Neural cell (in vitro differentiated cells): Measurements from ENCODE around the gene PHPT1. TPM values are rescaled to one million over a fixed set of nuclear protein-coding genes. Genes with fewer than 3 reads are reported as not detected.

ENCODE experiments used
- H2AFZ ChIP-seq: fragments of 200-600, 300-800 bp; sonication (generic), shearing (Covaris generic); 2 replicates; pipeline ENCODE4 v1.6.0; 2014; ENCODE audit warnings: low read depth, mild to moderate bottlenecking, antibody characterized with exemption, low read length, moderate library complexity
- H3F3A ChIP-seq: fragments of 200-600 bp; shearing (Covaris generic); 2 replicates; pipeline ENCODE4 v1.6.1; 2016; ENCODE audit warnings: mild to moderate bottlenecking, moderate library complexity, mixed read lengths, antibody characterized with exemption, low read length; ENCODE audit not compliant: insufficient read depth, poor library complexity, severe bottlenecking
- H3K27ac ChIP-seq: fragments of 200-600, 300-800 bp; sonication (generic), shearing (Covaris generic); 2 replicates; pipeline ENCODE4 v1.5.1; 2014; ENCODE audit warnings: mild to moderate bottlenecking, low read length, moderate library complexity
- H3K27me3 ChIP-seq: fragments of 300-800, 200-600 bp; sonication (generic), shearing (Covaris generic); 2 replicates; pipeline ENCODE4 v1.6.0; 2014; ENCODE audit warnings: mild to moderate bottlenecking, low read depth, low read length, moderate library complexity; ENCODE audit not compliant: insufficient read depth
- H3K36me3 ChIP-seq: fragments of 300-800, 200-600 bp; sonication (generic), shearing (Covaris generic); 2 replicates; pipeline ENCODE4 v1.5.1; 2014; ENCODE audit warnings: mild to moderate bottlenecking, antibody characterized with exemption, low read length, moderate library complexity; ENCODE audit not compliant: insufficient read depth
- H3K4me2 ChIP-seq: fragments of 300-800, 200-600 bp; sonication (generic), shearing (Covaris generic); 2 replicates; pipeline ENCODE4 v1.6.0; 2014; ENCODE audit warnings: mild to moderate bottlenecking, low read length
- H3K4me3 ChIP-seq: fragments of 300-800, 200-600 bp; sonication (generic), shearing (Covaris generic); 2 replicates; pipeline ENCODE4 v1.5.1; 2014; ENCODE audit warnings: mild to moderate bottlenecking, low read length, moderate library complexity
- H3K79me2 ChIP-seq: fragments of 200-600 bp; shearing (Covaris generic); replicated peaks from 2 replicates; pipeline ENCODE4 v1.6.0; 2014; ENCODE audit warnings: mild to moderate bottlenecking, low read length, moderate library complexity; ENCODE audit not compliant: insufficient read depth
- H3K9ac ChIP-seq: fragments of 300-800, 200-600 bp; sonication (generic), shearing (Covaris generic); 2 replicates; pipeline ENCODE4 v1.6.1; 2016; ENCODE audit warnings: mild to moderate bottlenecking, low read length, mixed read lengths
- H3K9me2 ChIP-seq: fragments of 200-600 bp; shearing (Covaris generic); 2 replicates; pipeline ENCODE4 v1.6.1; 2016; ENCODE audit warnings: mild to moderate bottlenecking, low read length, mixed read lengths; ENCODE audit not compliant: insufficient read depth
- H3K9me3 ChIP-seq: fragments of 200-600, 300-800 bp; sonication (generic), shearing (Covaris generic); 2 replicates; pipeline ENCODE4 v1.6.1; 2016; ENCODE audit warnings: mild to moderate bottlenecking, mixed run types, low read length, moderate library complexity, mixed read lengths
- H4K20me1 ChIP-seq: fragments of 200-600 bp; shearing (Covaris generic); 2 replicates; pipeline ENCODE4 v1.6.1; 2016; ENCODE audit warnings: mild to moderate bottlenecking, mixed run types; ENCODE audit not compliant: insufficient read depth
- CTCF ChIP-seq: fragments of 450-650 bp; IDR thresholded peaks from 2 replicates; pipeline ENCODE4 v1.5.1; 2014; ENCODE audit warnings: antibody characterized with exemption, mild to moderate bottlenecking, moderate library complexity; ENCODE audit not compliant: poor library complexity, severe bottlenecking
- EP300 ChIP-seq: fragments of 450-650 bp; conservative IDR thresholded peaks from 2 replicates; pipeline ENCODE4 v1.6.1; 2014; ENCODE audit warnings: antibody characterized with exemption, mild to moderate bottlenecking, moderate library complexity; ENCODE audit not compliant: poor library complexity, severe bottlenecking
- EZH2 ChIP-seq: fragments of 200-600, 300-800 bp; shearing (Covaris generic), sonication (generic); IDR thresholded peaks from 2 replicates; pipeline ENCODE4 v1.6.1; 2014; ENCODE audit warnings: antibody characterized with exemption, low read length, borderline replicate concordance, mild to moderate bottlenecking; ENCODE audit not compliant: insufficient read depth, poor library complexity, severe bottlenecking
- MXI1 ChIP-seq: fragments of 450-650 bp; conservative IDR thresholded peaks from 2 replicates; pipeline ENCODE4 v1.6.1; 2014; ENCODE audit warnings: antibody characterized with exemption, mild to moderate bottlenecking; ENCODE audit not compliant: poor library complexity, severe bottlenecking
- POLR2AphosphoS5 ChIP-seq: IDR thresholded peaks from 2 replicates; pipeline ENCODE4 v1.6.1; 2012
- RAD21 ChIP-seq: fragments of 450-650 bp; conservative IDR thresholded peaks from 2 replicates; pipeline ENCODE4 v1.6.1; 2014; ENCODE audit warnings: antibody characterized with exemption, mild to moderate bottlenecking, moderate library complexity
- REST ChIP-seq: IDR thresholded peaks from 2 replicates; pipeline ENCODE4 v1.6.1; 2012; ENCODE audit warnings: borderline replicate concordance
- SMC3 ChIP-seq: fragments of 450-650 bp; conservative IDR thresholded peaks from 2 replicates; pipeline ENCODE4 v1.6.1; 2014; ENCODE audit warnings: antibody characterized with exemption, mild to moderate bottlenecking, moderate library complexity; ENCODE audit not compliant: poor library complexity
- TAF1 ChIP-seq: IDR thresholded peaks from 2 replicates; pipeline ENCODE4 v1.6.1; 2012; ENCODE audit warnings: low read depth
- polyA plus RNA-seq: library from polyadenylated mRNA; depleted of rRNA; stranded (reverse); fragments of >200 nt; gene quantifications from 2 replicates; pipeline ENCODE4 v1.2.3, GENCODE V29; 2014

Gene PHPT1
- polyA plus RNA-seq, 1 donor from 2014 or later = 279 TPM

DNA sequence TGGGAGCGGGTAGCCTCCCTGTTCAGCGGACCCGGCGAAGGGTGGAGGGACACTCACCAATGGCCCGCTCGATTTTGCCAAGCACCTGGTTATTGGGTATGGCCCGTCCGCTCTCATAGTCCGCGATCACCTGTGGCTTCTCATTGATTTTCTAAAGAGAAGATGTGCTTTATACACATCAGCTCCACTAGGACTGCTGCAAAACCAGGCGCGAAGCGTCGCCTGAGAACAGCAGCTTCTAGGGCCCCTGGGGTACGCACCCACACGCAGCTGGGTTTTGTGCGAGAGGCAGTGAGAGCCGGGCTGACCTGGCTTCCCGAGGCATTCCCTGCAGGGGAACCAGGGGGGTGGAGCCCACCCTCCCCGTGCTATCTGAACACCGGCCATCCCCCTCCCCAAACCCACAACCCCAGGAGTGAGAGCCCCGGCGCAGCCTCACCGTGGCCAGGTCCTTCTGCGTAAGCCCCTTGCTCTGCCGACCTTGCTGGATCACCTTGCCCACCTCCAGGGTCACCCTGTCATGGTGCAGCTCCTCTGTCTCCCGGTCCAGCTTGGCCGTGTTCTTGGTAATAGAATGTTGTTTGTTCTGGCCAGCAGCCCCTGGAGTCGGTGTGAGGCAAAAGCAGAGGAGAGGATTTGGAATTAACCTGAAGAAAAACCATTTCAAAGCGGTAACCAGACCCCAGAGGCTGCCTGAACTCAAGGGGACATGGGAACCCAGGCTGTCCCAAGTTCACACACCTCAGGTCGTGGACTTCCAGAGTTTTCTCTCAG, 13.8 kb downstream of the PHPT1 start:
- H3F3A ChIP-seq = no peaks in the 10 kb centered on the region
- H2AFZ ChIP-seq = no peak overlapping the region
- H3K27ac ChIP-seq = no peak overlapping the region
- TF ChIP-seq MXI1 = no peak
- no peak for TF ChIP-seq RAD21
- TF ChIP-seq EP300 = no peak
- TF ChIP-seq EZH2 = no peak
- TF ChIP-seq CTCF = no peak
- no peak for TF ChIP-seq POLR2AphosphoS5
- no peak for TF ChIP-seq REST
- no peak for TF ChIP-seq TAF1
- H3K36me3 ChIP-seq = no peaks in the 10 kb centered on the region
- H3K9ac ChIP-seq = no peak overlapping the region
- peaks cover 21% of the 10 kb centered on the region for H3K79me2 ChIP-seq
- no peaks in the 10 kb centered on the region for H3K27me3 ChIP-seq
- no peaks in the 10 kb centered on the region for H4K20me1 ChIP-seq
- no peak overlapping the region for H3K4me3 ChIP-seq
- no peaks in the 10 kb centered on the region for H3K9me2 ChIP-seq
- no peak overlapping the region for H3K4me2 ChIP-seq
- no peaks in the 10 kb centered on the region for H3K9me3 ChIP-seq

DNA sequence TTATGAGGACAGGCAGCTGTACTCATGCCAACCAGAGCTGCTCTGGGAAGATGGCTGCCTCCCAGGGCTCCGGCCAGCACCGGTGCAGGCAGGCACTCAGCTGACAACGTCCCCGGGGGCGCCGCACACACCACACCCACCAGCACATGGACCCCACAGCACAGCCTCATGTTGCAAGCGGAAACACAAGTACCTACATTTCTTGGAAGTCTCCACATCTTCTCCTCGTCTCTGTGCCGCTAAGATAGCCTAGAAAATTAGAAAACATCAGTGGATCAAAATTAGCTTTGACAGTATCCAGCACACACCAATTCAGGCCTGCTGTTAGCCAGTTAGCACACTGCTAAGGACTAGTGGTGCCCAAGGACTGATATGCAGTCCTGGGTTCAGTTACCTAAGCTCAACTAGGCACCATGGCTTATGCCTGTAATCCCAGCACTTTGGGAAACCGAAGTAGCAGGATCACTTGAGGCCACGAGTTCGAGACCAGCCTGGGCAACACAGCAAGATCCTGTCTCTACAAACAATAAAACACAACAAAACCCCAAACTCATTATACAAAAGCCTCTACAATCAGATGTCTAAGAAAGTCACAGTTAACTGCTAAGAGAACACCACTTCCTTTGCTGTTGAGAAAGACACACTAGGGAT, 14.5 kb downstream of the PHPT1 start:
- Histone ChIP-seq H3K9me2 (no peaks in the 10 kb centered on the region), H2AFZ (no peak overlapping the region), H3K4me2 (no peak overlapping the region), H3K27ac (no peak overlapping the region), H3F3A (no peaks in the 10 kb centered on the region), H3K79me2 (peaks cover 21% of the 10 kb centered on the region), H3K4me3 (no peak overlapping the region), H3K9me3 (no peaks in the 10 kb centered on the region), H3K9ac (no peak overlapping the region), H4K20me1 (no peaks in the 10 kb centered on the region), H3K27me3 (no peaks in the 10 kb centered on the region), H3K36me3 (no peaks in the 10 kb centered on the region)
- TF ChIP-seq EZH2 (no peak), EP300 (no peak), POLR2AphosphoS5 (no peak), RAD21 (no peak), REST (no peak), TAF1 (no peak), SMC3 (no peak), MXI1 (no peak), CTCF (no peak)
